A673 (cell line): ENCODE results near the gene PGLYRP2.

ENCODE experiments used
- EZH2 ChIP-seq: fragments of 200-600 bp; sonication (generic); IDR thresholded peaks from 2 replicates; pipeline ENCODE4 v1.6.1; 2017; ENCODE audit warnings: borderline replicate concordance, low read depth, mild to moderate bottlenecking, mixed read lengths, antibody characterized with exemption, low read length; ENCODE audit not compliant: poor library complexity, severe bottlenecking
- TF ChIP-seq, protein P1 (sequence below): fragments of 300-800, 200-600 bp; sonication (generic); conservative IDR thresholded peaks from 2 replicates; pipeline ENCODE4 v1.5.1; 2017; ENCODE audit warnings: low read depth, mild to moderate bottlenecking, antibody characterized with exemption, low read length, moderate library complexity, mixed read lengths

DNA sequence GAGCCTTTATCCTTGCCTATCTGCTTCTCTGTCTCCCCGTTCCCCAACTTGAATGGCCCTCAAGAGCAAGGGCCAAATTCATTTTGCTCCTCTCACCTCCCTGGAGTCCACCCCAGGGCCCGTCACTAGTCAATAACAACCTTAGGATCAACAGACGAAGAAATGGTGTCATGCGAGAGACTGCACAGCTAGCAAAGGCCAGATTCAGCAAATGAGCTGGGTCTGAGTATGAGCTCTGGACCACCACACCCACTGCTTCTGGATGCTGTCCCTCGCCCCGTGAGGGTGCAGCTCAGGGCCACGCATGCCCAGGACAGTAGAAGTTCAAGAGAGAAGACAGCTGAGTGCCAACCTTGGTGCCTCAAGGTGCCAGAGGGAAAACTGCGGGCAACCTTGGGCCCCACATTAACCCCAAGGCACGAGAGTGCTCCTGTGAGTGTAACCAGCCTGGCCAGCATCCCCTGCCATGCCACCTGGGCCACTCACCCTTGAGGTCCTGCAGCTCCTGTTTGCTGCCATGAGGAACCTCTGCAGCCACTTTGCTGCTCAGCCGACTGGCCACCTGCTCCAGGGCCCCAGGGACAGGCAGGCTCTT, 48.7 kb downstream of the PGLYRP2 start:
- TF ChIP-seq, protein P1, sequence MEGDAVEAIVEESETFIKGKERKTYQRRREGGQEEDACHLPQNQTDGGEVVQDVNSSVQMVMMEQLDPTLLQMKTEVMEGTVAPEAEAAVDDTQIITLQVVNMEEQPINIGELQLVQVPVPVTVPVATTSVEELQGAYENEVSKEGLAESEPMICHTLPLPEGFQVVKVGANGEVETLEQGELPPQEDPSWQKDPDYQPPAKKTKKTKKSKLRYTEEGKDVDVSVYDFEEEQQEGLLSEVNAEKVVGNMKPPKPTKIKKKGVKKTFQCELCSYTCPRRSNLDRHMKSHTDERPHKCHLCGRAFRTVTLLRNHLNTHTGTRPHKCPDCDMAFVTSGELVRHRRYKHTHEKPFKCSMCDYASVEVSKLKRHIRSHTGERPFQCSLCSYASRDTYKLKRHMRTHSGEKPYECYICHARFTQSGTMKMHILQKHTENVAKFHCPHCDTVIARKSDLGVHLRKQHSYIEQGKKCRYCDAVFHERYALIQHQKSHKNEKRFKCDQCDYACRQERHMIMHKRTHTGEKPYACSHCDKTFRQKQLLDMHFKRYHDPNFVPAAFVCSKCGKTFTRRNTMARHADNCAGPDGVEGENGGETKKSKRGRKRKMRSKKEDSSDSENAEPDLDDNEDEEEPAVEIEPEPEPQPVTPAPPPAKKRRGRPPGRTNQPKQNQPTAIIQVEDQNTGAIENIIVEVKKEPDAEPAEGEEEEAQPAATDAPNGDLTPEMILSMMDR: no peak
- no peak for TF ChIP-seq EZH2
